Liver (tissue), 3 donors: ENCODE results near the gene SMARCE1.

Source experiments
- ATF3 ChIP-seq: IDR thresholded peaks from 2 replicates; pipeline ENCODE4 v1.6.1; 2016; ENCODE audit warnings: antibody characterized with exemption
- CTCF ChIP-seq: fragments of 150-350 bp; IDR thresholded peaks from 2 replicates; pipeline ENCODE4 v1.5.1; 2017; ENCODE audit warnings: improper control_type of control experiment, low read depth, low read length; ENCODE audit not compliant: missing input control
- GABPA ChIP-seq, 2 donors: IDR thresholded peaks in 1 of 2; conservative IDR thresholded peaks in 1 of 2; 2 replicates each; pipeline ENCODE4 v1.6.1; 2016; ENCODE audit warnings: antibody characterized with exemption in 2 of 2, mild to moderate bottlenecking in 1 of 2, moderate library complexity in 1 of 2
- JUND ChIP-seq, 2 donors: IDR thresholded peaks; 2 replicates each; pipeline ENCODE4 v1.6.1; 2016; ENCODE audit warnings: antibody characterized with exemption in 2 of 2
- MAX ChIP-seq: IDR thresholded peaks from 2 replicates; pipeline ENCODE4 v1.6.1; 2016; ENCODE audit warnings: antibody characterized with exemption
- RAD21 ChIP-seq, 2 donors: IDR thresholded peaks; 2 replicates each; pipeline ENCODE4 v1.6.1; 2016; ENCODE audit warnings: antibody characterized with exemption in 2 of 2, mild to moderate bottlenecking in 2 of 2
- REST ChIP-seq: IDR thresholded peaks from 2 replicates; pipeline ENCODE4 v1.6.1; 2016; ENCODE audit warnings: antibody characterized with exemption, mild to moderate bottlenecking
- RXRA ChIP-seq, 2 donors: IDR thresholded peaks; 2 replicates each; pipeline ENCODE4 v1.6.1; 2017 to 2018; ENCODE audit warnings: antibody characterized with exemption in 2 of 2, mild to moderate bottlenecking in 1 of 2
- SP1 ChIP-seq: IDR thresholded peaks from 2 replicates; pipeline ENCODE4 v1.6.1; 2018; ENCODE audit warnings: antibody characterized with exemption, mild to moderate bottlenecking
- donor health status: healthy.
- donor health status: healthy.

GRCh38 chr17:40610359-40610758, 37.3 kb downstream of the SMARCE1 start:
- no peak for TF ChIP-seq CTCF
- TF ChIP-seq SP1: no peak
- TF ChIP-seq MAX: no peak
- TF ChIP-seq RAD21 (IDR thresholded peaks at IDR 0.05): no peak
- no peak for TF ChIP-seq ATF3
- no peak for TF ChIP-seq GABPA (IDR thresholded peaks at IDR 0.05 in 1 of 2, conservative IDR thresholded peaks at IDR 0.05 in 1 of 2)
- no peak for TF ChIP-seq RXRA (IDR thresholded peaks at IDR 0.05)
- no peak for TF ChIP-seq JUND (IDR thresholded peaks at IDR 0.05)
- TF ChIP-seq REST: no peak
